NCI-H345 treated with DMSO at 0.1 percent for 48 hours (cell line): Measurements from ENCODE around the gene ENTHD1.
A peak's percentile ranks its signal among the peaks of the same experiment; 100 is the strongest.

Source experiments
- DNase-seq: peaks from one replicate; lab custom pipeline; 2025; ENCODE audit not compliant: unreplicated experiment; lab: John Stamatoyannopoulos, UW

ENTHD1 gene

DNA sequence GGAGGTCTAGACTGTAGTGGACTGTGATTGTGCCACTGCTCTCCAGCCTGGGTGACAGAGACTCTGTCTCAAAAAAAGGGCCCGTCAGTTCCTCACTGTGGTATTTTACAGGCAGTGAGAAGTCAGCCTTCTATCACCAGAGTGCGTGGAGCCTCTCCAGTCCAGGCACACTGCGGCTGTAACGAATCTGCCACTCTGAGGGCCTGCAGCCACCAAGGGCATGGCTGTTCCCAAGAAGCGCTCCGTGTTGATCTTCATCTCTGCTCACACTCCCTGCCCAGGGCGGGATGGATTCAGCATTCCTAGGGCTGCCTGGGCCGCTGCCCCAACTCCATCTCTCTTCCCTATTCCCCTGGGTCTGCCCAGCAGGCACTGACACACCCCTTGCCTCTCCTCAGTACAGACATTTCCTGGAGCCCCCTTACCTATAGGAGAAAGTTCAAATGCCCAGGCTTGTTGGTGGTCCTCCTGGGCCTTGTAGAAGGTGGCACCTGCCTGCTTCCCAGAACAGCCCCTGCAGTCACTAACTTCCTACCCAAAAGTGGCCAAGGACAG lies 174.6 kb downstream of the ENTHD1 start:
- DNase-seq, result no peak

DNA sequence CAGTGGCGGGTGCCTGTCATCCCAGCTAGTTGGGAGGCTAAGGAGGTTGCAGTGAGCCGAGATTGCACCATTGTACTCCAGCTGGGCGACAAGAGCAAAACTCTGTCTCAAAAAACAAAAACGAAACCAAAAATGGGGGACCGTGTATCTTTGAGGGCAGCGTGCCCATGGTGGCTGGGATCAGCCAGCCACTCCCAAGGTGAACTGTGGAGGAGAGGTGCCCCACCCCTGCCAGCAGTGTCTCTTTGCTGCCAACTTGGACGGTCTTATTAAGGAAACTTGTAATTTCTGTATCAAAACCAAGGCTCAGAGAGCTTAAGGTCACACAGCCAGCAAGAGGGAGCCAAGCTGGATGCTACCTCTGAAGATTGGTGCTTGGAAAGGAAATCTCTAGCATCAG lies 175.4 kb downstream of the ENTHD1 start:
- DNase-seq, result no peak

DNA sequence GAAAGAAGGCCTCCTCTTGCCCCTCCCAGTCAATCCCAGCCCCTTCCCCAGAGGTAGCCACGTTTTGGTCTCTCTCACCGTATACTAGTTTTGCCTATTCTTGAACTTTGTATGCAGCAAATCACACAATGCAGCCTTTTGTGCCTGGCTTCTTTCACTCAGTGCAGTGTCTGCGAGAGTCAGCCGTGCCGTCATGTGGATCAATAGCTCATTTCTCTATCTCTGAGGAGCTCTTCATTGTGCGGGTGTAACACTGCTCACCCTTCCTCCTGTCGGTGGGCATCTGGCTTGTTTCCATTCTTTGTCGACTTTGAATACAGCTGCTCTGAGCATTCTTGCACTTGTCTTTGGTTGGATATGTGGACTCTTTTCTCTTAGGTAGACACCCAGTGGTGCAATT lies 176.5 kb downstream of the ENTHD1 start:
- no peak for DNase-seq

- DNase-seq, result no peak
These were observed 177.0 kb downstream of the ENTHD1 start for GRCh38 chr22:39716534-39716933.

DNA sequence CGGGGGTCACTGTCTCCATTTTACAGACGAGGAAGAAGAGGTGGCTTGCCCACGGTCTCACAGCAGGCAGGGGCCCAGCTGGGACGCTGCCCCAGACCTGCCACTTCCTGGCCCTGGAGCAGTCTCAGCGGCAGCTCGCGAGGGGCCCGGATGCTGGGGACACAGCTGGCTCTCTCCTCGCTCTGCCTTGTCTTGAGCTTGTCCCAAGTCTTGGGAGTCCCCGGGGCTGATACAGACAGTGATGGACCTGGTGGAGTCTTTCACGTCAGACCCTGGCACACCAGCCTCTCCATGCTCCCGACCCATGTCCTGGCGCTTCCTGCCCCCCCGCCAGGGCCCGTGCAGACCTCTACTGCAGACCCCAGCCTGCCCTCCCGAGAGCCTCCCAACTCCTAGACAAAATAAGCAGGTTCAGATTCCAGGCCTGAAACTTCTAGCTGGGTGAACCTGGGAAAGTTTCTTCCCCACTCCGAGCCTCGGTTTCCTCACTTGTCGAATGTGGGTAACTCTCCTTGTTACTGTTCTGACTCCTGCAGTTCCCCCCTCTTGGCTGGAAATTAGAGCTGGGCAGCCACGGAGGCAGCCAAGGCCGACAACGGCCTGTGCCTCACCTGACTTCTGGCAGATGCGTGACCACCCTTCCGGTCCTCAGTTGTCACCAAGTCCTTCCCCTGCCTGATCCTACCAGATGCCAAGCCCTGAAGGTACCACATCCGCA lies 177.6 kb downstream of the ENTHD1 start:
- no peak for DNase-seq

DNA sequence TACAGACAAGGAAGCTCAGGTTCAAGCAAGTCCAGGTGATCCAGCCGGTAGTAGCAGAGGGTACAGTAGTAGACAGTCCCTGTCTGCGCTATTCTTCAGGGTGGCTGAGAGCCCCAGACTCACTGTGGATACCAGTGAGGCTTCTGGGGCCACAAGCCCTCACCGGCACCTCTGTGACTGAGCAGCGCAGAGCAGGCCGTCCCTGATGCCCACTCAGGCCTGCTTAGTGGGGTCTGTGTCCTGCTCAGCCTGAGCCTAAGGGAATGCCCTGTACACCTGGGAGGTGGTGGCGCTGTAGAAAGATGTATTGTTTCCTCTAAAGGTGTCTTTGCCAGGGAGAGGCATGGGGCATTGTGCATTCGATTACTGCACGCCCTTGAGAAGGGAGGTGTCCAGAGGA lies 179.2 kb downstream of the ENTHD1 start:
- DNase-seq, result no peak

GRCh38 chr22:39713799-39714290 lies 179.7 kb downstream of the ENTHD1 start:
- DNase-seq, result no peak

GRCh38 chr22:39712751-39713525 lies 180.6 kb downstream of the ENTHD1 start:
- DNase-seq, result no peak

- no peak for DNase-seq
These were observed 181.5 kb downstream of the ENTHD1 start for GRCh38 chr22:39712081-39712480.

DNA sequence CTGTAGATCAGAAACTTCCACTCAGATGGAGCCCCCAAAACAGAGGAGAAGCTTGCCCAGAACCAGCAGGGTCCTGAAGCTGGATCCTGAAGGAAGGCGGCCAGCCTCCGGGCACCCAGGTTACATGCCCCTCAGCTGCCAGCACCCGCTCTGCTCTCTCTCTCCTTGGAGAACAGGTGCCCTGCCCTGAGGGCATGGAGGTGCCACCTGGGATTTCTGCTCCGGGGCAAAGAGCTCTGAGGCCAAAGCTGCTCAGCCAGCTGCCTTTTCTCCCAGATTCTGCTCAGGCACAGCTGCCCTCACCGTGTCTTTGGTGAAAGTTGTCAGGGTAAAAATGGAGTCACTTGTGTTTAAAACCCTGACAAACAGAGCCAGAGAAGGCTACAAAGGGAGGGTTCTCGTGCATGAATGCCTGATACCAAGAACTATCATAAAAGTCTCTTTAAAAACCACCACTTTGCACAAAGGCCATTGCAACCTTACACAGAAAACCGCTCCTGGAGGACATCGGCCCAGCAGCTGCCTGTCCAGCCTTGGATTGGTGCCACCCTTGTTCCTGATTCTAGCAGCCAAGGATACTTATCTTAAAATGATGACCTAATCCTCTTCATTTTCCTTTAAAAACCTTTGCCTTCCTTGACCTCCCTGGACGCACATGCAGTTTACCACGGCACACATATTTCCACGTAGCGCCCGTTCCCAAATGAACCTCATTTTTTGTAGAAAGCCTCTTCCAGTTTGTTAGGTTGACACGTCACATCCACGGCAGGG lies 183.0 kb downstream of the ENTHD1 start:
- no peak for DNase-seq

DNA sequence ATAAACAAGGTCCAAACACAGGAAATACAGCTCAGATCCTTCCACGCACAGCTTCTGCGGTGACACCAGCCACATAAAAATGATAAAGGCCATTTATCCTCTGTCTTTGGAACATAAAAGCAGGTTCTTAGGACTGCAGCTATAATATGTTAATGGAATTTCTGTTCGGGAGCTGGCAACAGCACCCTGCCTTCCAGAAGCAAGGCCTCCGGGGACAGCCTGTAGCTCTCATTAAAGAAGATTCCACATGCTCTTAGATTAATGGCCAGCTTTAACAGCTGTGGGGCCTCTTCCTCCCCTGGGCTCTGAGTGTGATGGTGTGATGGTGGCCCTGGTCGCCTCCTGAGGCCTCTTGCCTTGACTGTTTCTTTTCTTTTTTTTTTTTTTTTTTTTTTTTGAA lies 185.7 kb downstream of the ENTHD1 start:
- DNase-seq, result no peak

DNA sequence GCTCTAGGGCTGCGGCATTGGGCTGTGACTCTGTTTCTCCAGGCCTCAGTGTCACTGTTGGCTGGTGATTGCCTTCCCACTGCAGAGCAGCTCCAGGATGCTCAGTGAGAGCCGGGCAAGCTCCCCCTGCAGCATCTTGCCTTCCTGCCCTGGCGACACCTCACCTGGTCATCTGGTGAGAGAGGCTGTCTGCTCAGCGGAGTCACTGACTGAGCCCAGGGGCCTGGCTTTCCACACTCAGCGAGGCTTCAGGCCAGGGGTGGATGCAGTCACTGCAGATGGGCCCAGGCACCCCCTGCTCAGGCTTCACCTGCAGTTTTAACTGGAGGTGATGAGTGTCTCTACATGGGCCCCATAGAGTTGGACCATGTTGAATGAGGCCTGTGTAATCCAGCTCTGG lies 186.2 kb downstream of the ENTHD1 start:
- no peak for DNase-seq

GRCh38 chr22:39706376-39707140 lies 187.0 kb downstream of the ENTHD1 start:
- DNase-seq, result peak; percentile 45

- DNase-seq, result no peak
These were observed 188.2 kb downstream of the ENTHD1 start for GRCh38 chr22:39705386-39705785.

GRCh38 chr22:39703928-39704639 lies 189.5 kb downstream of the ENTHD1 start:
- DNase-seq, result peak; percentile 1

- DNase-seq, result no peak
These were observed 190.5 kb downstream of the ENTHD1 start for GRCh38 chr22:39703091-39703490.

GRCh38 chr22:39700565-39700964 lies 193.0 kb downstream of the ENTHD1 start:
- no peak for DNase-seq

DNA sequence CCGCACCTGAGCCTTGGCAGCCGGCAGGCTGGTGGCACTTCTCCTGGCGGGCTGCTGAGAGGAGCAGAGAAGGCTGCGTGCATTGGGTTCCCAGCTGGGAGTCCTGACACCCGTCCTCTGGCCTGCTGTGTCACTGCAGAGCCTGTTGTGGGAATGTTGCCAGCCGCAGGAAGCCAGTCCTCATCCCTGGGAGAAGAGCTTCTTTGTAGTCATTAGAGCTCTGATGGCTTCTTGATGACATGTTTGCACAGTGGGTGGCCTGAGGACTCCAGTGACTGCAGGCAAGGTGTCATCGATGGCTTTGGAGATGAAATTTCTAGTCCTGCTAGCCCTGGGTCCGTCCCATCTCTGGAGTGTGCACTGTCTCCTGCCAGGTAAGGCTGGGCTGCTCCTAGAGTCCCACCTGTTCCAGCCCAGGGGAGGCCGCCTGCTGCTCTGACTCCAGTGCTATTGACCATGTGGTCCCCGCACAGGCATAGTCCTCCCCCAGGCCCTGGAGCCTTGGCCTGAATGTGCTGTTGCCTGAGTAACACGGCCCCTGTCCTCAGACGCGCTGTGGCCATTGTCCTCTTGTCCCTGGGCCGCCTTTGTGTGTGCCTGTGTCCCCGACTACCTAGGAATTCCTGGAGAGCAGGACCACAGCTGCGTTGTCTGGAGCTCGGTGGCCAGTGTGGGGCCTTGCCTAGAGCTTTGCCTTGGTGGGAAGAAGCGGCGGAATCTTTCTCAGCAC lies 193.8 kb downstream of the ENTHD1 start:
- DNase-seq, result peak; percentile 89

DNA sequence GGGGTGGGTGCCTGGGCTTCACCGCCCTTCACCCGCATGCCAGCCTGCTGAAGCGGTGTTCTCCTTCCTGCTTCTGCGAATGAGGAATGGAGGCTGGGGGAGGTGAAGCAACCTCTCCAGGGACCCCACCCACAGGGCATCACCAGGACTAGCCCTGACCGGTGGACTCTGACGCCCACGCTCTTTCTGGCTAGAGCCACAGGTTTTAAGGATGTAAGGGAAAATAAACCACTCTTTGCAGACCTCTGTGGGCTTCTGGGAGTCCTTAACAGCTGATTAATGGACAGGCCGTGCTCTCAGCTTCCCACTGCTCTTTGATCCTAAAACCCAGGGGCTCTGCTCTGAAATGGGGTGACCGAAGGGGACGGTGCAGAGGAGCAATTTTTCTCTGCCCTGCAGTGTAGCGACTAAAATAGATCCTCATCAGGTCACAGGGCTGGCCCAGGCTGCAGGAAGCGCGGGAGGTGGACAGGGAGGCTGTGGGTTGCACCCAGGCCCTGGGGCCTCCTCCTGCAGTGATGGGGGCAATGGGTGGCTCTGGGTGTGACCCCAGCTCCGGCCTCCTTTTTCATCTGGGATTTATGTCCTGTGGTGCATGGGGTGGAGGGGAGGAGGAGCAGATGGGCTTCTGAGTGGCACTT lies 195.7 kb downstream of the ENTHD1 start:
- no peak for DNase-seq
